ENCODE results near the gene DHX30. TPM values are rescaled to one million over a fixed set of nuclear protein-coding genes. Genes with fewer than 3 reads are reported as not detected.

DHX30 gene
- polyA plus RNA-seq, 1 of the 3 experiments (the other 2 are of a cell fraction) = 86.3 TPM

DNA sequence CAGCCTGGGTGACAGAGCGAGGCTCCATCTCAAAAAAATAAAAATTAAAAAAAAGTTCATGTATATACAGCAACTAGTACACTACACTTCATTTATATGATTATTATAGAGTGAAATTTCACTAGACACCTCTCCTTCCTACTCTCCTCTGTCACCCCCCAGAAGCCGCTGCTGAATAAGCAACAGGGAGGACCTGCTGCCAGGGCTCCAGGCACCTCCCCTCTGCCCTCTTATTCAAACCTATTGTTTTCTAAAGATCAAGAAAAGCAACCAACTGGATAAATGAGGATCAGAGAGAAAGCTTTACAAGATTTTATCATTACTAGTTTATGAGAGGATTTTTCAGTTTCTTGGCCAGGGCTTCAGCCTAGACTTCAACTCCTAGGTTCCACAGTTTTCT, 71.5 kb downstream of the DHX30 start:
- Histone ChIP-seq H3K36me3 (replicated peaks in 1 of 2; ENCODE audit: control insufficient read depth in 1 of 2, insufficient read depth in 2 of 2, low read length in 1 of 2) (peaks cover 43 to 67% of the 10 kb centered on the region in 2 experiments), H3F3A (replicated peaks; ENCODE audit: insufficient read depth) (peaks cover 4% of the 10 kb centered on the region), H3K27ac (ENCODE audit: low read depth in 2 of 2, low read length in 1 of 2) (no peak overlapping the region), H3K4me2 (no peak overlapping the region), H3K27me3 (ENCODE audit: insufficient read depth) (no peaks in the 10 kb centered on the region), H2AFZ (ENCODE audit: low read depth) (no peak overlapping the region), H3K9ac (no peak overlapping the region), H3K4me3 (ENCODE audit: low read depth in 2 of 2, low read length in 1 of 2) (no peak overlapping the region), H3K9me3 (no peaks in the 10 kb centered on the region), H3K9me2 (no peaks in the 10 kb centered on the region), H3K4me1 (ENCODE audit: control insufficient read depth in 1 of 2, insufficient read depth in 2 of 2, low read depth in 1 of 2, low read length in 1 of 2) (0 out of 4 replicates have a peak, but pooled peaks cover 0 to 15% of the 10 kb centered on the region in 2 experiments), H3K79me2 (ENCODE audit: insufficient read depth) (peaks cover 29% of the 10 kb centered on the region; the same call in 1 of the 2 replicates), H4K20me1 (ENCODE audit: insufficient read depth) (0 out of 2 replicates have a peak, but pooled peaks cover 9% of the 10 kb centered on the region)
- TF ChIP-seq GABPA (IDR thresholded peaks at IDR 0.05; ENCODE audit: low read depth) = no peak
- TF ChIP-seq RFX5 (IDR thresholded peaks at IDR 0.05; ENCODE audit: low read length) = no peak
- TF ChIP-seq FOXM1 (IDR thresholded peaks at IDR 0.05; ENCODE audit: low read depth) = no peak
- no peak for TF ChIP-seq RXRA (IDR thresholded peaks at IDR 0.05; ENCODE audit: borderline replicate concordance, low read depth)
- no peak for TF ChIP-seq MXI1 (IDR thresholded peaks at IDR 0.05; ENCODE audit: low read depth, low read length)
- no peak for TF ChIP-seq FOSL2 (IDR thresholded peaks at IDR 0.05; ENCODE audit: borderline replicate concordance, low read depth)
- TF ChIP-seq, protein P1, sequence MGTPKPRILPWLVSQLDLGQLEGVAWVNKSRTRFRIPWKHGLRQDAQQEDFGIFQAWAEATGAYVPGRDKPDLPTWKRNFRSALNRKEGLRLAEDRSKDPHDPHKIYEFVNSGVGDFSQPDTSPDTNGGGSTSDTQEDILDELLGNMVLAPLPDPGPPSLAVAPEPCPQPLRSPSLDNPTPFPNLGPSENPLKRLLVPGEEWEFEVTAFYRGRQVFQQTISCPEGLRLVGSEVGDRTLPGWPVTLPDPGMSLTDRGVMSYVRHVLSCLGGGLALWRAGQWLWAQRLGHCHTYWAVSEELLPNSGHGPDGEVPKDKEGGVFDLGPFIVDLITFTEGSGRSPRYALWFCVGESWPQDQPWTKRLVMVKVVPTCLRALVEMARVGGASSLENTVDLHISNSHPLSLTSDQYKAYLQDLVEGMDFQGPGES (IDR thresholded peaks at IDR 0.05; ENCODE audit: low read depth, low read length) = no peak
- TF ChIP-seq, protein P2, sequence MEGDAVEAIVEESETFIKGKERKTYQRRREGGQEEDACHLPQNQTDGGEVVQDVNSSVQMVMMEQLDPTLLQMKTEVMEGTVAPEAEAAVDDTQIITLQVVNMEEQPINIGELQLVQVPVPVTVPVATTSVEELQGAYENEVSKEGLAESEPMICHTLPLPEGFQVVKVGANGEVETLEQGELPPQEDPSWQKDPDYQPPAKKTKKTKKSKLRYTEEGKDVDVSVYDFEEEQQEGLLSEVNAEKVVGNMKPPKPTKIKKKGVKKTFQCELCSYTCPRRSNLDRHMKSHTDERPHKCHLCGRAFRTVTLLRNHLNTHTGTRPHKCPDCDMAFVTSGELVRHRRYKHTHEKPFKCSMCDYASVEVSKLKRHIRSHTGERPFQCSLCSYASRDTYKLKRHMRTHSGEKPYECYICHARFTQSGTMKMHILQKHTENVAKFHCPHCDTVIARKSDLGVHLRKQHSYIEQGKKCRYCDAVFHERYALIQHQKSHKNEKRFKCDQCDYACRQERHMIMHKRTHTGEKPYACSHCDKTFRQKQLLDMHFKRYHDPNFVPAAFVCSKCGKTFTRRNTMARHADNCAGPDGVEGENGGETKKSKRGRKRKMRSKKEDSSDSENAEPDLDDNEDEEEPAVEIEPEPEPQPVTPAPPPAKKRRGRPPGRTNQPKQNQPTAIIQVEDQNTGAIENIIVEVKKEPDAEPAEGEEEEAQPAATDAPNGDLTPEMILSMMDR (IDR thresholded peaks at IDR 0.05) = no peak
- no peak for TF ChIP-seq MEF2A (IDR thresholded peaks at IDR 0.05; ENCODE audit: borderline replicate concordance, low read depth)
- no peak for TF ChIP-seq FOXJ3 (CRISPR knock-in tag; IDR thresholded peaks at IDR 0.05)
- TF ChIP-seq CHD2 (IDR thresholded peaks at IDR 0.05; ENCODE audit: low read length, partially characterized antibody) = no peak
- TF ChIP-seq USF1 (IDR thresholded peaks at IDR 0.05; ENCODE audit: borderline replicate concordance, low read depth) = no peak
- no peak for TF ChIP-seq NFIC (IDR thresholded peaks at IDR 0.05; ENCODE audit: borderline replicate concordance)
- TF ChIP-seq RCOR1 (IDR thresholded peaks at IDR 0.05; ENCODE audit: low read length) = no peak
- no peak for TF ChIP-seq JUND (IDR thresholded peaks at IDR 0.05)
- ChIA-PET POLR2A (no interaction called here), CTCF (interaction anchor here (0.9 to 2.8 kb wide), 4 partner anchors 18 to 116 kb away, joined by 3 to 15 read pairs (median 3); no protein-coding TSS in a partner anchor)
- 94% methylated on average over 2 of the region's 2 CpGs for WGBS (ENCODE audit: low lambda C conversion rate)
- no peak for DNase-seq
